HS-27A (cell line): ENCODE data around the gene FGGY.
"Not testable (repeated sequence)": the region's sequence is repeated elsewhere in the genome, so short reads cannot be mapped to it uniquely, and the experiment has no call there.

Experiments
- DNase-seq: peaks from one replicate; pipeline ENCODE4 v3.0.0-alpha.2; 2012; ENCODE audit warnings: low read depth, missing footprints

Gene FGGY

GRCh38 chr1:59549903-59550302 is 253.0 kb downstream of the FGGY start:
- DNase-seq = no peak

GRCh38 chr1:59552007-59552406 is 255.1 kb downstream of the FGGY start:
- no peak for DNase-seq

- no peak for DNase-seq
Observed at GRCh38 chr1:59553371-59553770, 256.5 kb downstream of the FGGY start.

GRCh38 chr1:59554011-59554663 is 257.2 kb downstream of the FGGY start:
- DNase-seq = no peak

GRCh38 chr1:59554752-59555151 is 257.9 kb downstream of the FGGY start:
- no peak for DNase-seq

- DNase-seq = no peak
Observed at GRCh38 chr1:59556398-59556797, 259.5 kb downstream of the FGGY start.

GRCh38 chr1:59556802-59557548 is 260.1 kb downstream of the FGGY start:
- DNase-seq = no peak

- no peak for DNase-seq
Observed at GRCh38 chr1:59557549-59557885, 260.6 kb downstream of the FGGY start.

- DNase-seq = not testable (repeated sequence)
Observed at GRCh38 chr1:59558580-59558979, 261.7 kb downstream of the FGGY start.

GRCh38 chr1:59560807-59561450 is 264.0 kb downstream of the FGGY start:
- DNase-seq = no peak

GRCh38 chr1:59561796-59562195 is 264.9 kb downstream of the FGGY start:
- no peak for DNase-seq

- no peak for DNase-seq
Observed at GRCh38 chr1:59564192-59564891, 267.4 kb downstream of the FGGY start.

GRCh38 chr1:59565611-59566410 is 268.9 kb downstream of the FGGY start:
- no peak for DNase-seq

GRCh38 chr1:59568158-59568935 is 271.5 kb downstream of the FGGY start:
- no peak for DNase-seq

GRCh38 chr1:59569198-59569597 is 272.3 kb downstream of the FGGY start:
- no peak for DNase-seq

- no peak for DNase-seq
Observed at GRCh38 chr1:59570524-59570923, 273.6 kb downstream of the FGGY start.

GRCh38 chr1:59574085-59574484 is 277.2 kb downstream of the FGGY start:
- DNase-seq = peak; percentile 45

- DNase-seq = no peak
Observed at GRCh38 chr1:59577774-59578173, 280.9 kb downstream of the FGGY start.

GRCh38 chr1:59579222-59579621 is 282.3 kb downstream of the FGGY start:
- DNase-seq = no peak

- no peak for DNase-seq
Observed at GRCh38 chr1:59580257-59580656, 283.4 kb downstream of the FGGY start.

- not testable (repeated sequence) for DNase-seq
Observed at GRCh38 chr1:59592410-59592809, 295.5 kb downstream of the FGGY start.
